ENCODE results near the gene SLC9A1. TPM values are rescaled to one million over a fixed set of nuclear protein-coding genes. Genes with fewer than 3 reads are reported as not detected.

The SLC9A1 gene
- total RNA-seq, 1 donor from 2014 or later, result 27.1 TPM

DNA sequence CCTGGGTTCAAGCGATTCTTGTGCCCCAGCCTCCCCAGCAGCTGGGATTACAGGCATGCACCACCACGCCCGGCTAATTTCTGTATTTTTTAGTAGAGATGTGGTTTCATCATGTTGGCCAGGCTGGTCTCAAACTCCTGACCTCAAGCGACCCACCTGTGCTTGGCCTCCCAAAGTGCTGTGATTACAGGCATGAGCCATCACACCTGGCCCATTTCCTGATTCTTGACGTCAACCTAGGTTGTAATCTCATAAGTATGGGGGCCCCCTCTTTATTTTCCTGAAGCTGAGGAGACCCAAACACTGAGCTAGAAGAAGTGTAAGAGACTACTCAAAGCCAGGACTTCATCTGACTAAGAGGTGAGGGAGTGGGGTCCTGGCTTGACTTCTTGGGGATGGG is 21.8 kb downstream of the SLC9A1 start:
- TF ChIP-seq, protein P1, sequence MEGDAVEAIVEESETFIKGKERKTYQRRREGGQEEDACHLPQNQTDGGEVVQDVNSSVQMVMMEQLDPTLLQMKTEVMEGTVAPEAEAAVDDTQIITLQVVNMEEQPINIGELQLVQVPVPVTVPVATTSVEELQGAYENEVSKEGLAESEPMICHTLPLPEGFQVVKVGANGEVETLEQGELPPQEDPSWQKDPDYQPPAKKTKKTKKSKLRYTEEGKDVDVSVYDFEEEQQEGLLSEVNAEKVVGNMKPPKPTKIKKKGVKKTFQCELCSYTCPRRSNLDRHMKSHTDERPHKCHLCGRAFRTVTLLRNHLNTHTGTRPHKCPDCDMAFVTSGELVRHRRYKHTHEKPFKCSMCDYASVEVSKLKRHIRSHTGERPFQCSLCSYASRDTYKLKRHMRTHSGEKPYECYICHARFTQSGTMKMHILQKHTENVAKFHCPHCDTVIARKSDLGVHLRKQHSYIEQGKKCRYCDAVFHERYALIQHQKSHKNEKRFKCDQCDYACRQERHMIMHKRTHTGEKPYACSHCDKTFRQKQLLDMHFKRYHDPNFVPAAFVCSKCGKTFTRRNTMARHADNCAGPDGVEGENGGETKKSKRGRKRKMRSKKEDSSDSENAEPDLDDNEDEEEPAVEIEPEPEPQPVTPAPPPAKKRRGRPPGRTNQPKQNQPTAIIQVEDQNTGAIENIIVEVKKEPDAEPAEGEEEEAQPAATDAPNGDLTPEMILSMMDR (conservative IDR thresholded peaks at IDR 0.05), result no peak
- Mint-ChIP-seq H3K4me3 (no peak overlapping the region), H3K9me3 (no peaks in the 10 kb centered on the region), H3K27ac (ENCODE audit: unreplicated experiment) (peak overlapping the region; percentile 27), H3K36me3 (ENCODE audit: low read depth) (no peaks in the 10 kb centered on the region), H3K27me3 (ENCODE audit: low read depth) (no peaks in the 10 kb centered on the region), H3K4me1 (peaks cover 23% of the 10 kb centered on the region)
- DNase-seq (ENCODE audit: low read depth, low spot score), result no peak

- Mint-ChIP-seq H3K36me3 (ENCODE audit: low read depth) (no peaks in the 10 kb centered on the region), H3K27ac (ENCODE audit: unreplicated experiment) (no peak overlapping the region), H3K4me3 (no peak overlapping the region), H3K4me1 (peaks cover 18% of the 10 kb centered on the region), H3K27me3 (ENCODE audit: low read depth) (no peaks in the 10 kb centered on the region), H3K9me3 (no peaks in the 10 kb centered on the region)
- no peak for DNase-seq (ENCODE audit: low read depth, low spot score)
- TF ChIP-seq, protein P1 (conservative IDR thresholded peaks at IDR 0.05), result no peak
Observed at GRCh38 chr1:27132624-27133023, 22.3 kb downstream of the SLC9A1 start.

GRCh38 chr1:27132147-27132546 is 22.8 kb downstream of the SLC9A1 start:
- H3K27me3 Mint-ChIP-seq (ENCODE audit: low read depth), result no peaks in the 10 kb centered on the region
- no peaks in the 10 kb centered on the region for H3K9me3 Mint-ChIP-seq

DNA sequence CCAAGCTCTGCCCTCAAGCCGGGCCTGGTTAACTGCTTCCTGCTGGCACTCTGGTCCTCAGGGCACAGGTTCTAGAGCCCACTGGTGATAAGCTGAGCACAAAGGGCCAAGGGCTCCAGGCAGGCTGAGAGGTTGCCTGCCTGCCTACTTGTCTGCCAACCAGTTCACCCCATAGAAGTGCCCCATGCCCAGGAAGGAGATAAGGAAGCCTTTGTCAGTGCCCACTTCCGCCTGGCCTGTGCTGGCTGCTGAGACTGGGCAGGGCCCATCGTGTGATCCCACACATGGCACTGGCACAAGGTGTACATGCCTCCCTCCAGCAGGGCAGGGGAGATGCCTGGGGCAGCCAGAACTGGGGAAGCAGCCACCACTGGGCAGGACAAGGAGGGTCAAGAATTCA is 24.1 kb downstream of the SLC9A1 start:
- Mint-ChIP-seq H3K9me3 (no peaks in the 10 kb centered on the region), H3K4me3 (no peak overlapping the region), H3K27ac (ENCODE audit: unreplicated experiment) (no peak overlapping the region), H3K4me1 (peaks cover 10% of the 10 kb centered on the region), H3K36me3 (ENCODE audit: low read depth) (no peaks in the 10 kb centered on the region), H3K27me3 (ENCODE audit: low read depth) (no peaks in the 10 kb centered on the region)
- TF ChIP-seq, protein P1 (conservative IDR thresholded peaks at IDR 0.05), result no peak
- DNase-seq (ENCODE audit: low read depth, low spot score), result no peak

More at GRCh38 chr1:27132147-27132546, 22.8 kb downstream of the SLC9A1 start:
- DNase-seq (ENCODE audit: low read depth, low spot score), result no peak
- TF ChIP-seq, protein P1 (conservative IDR thresholded peaks at IDR 0.05), result no peak
- peak overlapping the region; percentile 12 for H3K27ac Mint-ChIP-seq (ENCODE audit: unreplicated experiment)
- H3K4me1 Mint-ChIP-seq, result peaks cover 14% of the 10 kb centered on the region
- no peak overlapping the region for H3K4me3 Mint-ChIP-seq
- no peaks in the 10 kb centered on the region for H3K36me3 Mint-ChIP-seq (ENCODE audit: low read depth)

DNA sequence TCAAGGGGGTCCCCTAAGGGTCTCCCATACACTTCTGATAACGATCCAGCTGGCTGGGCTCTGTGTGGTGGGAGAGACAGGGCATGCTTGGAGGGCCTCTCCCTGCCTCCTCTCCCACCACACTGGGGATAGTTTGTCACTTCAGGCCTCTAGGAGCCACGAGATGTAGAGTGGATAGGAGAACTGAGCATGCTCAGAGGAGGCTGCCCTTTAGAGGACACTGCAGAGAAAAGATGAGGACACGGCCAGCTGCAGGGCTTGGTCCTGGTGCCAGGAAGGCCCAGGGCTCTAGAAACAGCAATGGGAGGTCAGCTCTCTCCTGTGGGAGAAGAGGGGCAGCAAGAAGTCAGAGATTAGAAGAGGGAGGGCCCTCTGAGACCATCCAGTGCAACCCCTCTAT is 25.7 kb downstream of the SLC9A1 start:
- Mint-ChIP-seq H3K4me1 (peaks cover 19% of the 10 kb centered on the region), H3K9me3 (no peaks in the 10 kb centered on the region), H3K4me3 (no peak overlapping the region), H3K36me3 (ENCODE audit: low read depth) (no peaks in the 10 kb centered on the region), H3K27ac (ENCODE audit: unreplicated experiment) (peak overlapping the region; percentile 17), H3K27me3 (ENCODE audit: low read depth) (no peaks in the 10 kb centered on the region)
- DNase-seq (ENCODE audit: low read depth, low spot score), result no peak
- TF ChIP-seq, protein P1 (conservative IDR thresholded peaks at IDR 0.05), result no peak

DNA sequence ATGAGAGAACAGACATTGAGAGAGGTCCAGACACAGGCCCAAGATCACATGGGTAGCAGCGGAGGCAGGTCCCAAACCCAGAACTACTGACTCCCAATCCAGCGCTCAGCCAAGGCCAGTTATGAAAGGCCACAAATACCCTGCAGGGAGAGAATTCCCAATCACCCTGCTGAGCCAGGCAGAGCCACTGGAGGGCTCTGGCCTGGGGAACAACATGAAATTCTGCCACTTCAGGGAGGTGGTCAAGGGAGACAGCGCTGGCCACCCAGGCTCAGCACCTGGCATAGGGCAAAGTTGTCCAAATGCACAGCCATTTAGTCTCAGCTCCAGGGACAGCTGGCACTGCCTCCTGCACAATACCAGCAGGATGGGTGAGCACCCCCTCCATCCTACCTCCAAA is 27.5 kb downstream of the SLC9A1 start:
- Mint-ChIP-seq H3K4me1 (peaks cover 25% of the 10 kb centered on the region), H3K9me3 (no peaks in the 10 kb centered on the region), H3K27me3 (ENCODE audit: low read depth) (no peaks in the 10 kb centered on the region), H3K4me3 (no peak overlapping the region), H3K36me3 (ENCODE audit: low read depth) (no peaks in the 10 kb centered on the region), H3K27ac (ENCODE audit: unreplicated experiment) (no peak overlapping the region)
- no peak for DNase-seq (ENCODE audit: low read depth, low spot score)
- TF ChIP-seq, protein P1 (conservative IDR thresholded peaks at IDR 0.05), result no peak

All from neural crest cell (in vitro differentiated cells).